Fibroblast of skin of scalp (primary cell): ENCODE results near the gene LTA.
A peak's percentile ranks its signal among the peaks of the same experiment; 100 is the strongest.

Source experiments
- DNase-seq: peaks from one replicate; pipeline ENCODE4 v3.0.0-alpha.2; 2013

LTA gene

GRCh38 chr6:31541658-31542521, 30.2 kb upstream of the LTA start, which contains the start of gene DDX39B:
TSS of gene DDX39B (minus strand) at chr6:31542003. CDS start at chr6:31540532, 1,471 bp downstream.
- DNase-seq, result peak; percentile 98

- DNase-seq, result no peak
Observed at GRCh38 chr6:31543639-31544038, 28.4 kb upstream of the LTA start.

GRCh38 chr6:31544676-31545075, 27.4 kb upstream of the LTA start:
- DNase-seq, result no peak

GRCh38 chr6:31545291-31545690, 26.8 kb upstream of the LTA start:
- no peak for DNase-seq

GRCh38 chr6:31546339-31546957, 25.6 kb upstream of the LTA start, which contains the start of gene ATP6V1G2:
TSS of gene ATP6V1G2 (minus strand) at chr6:31546608. CDS start at chr6:31546559, 49 bp downstream.
- DNase-seq, result peak; percentile 94

- DNase-seq, result peak; percentile 99
Observed at GRCh38 chr6:31546958-31547726, 24.9 kb upstream of the LTA start, which contains the start of gene NFKBIL1. TSS of gene NFKBIL1 (plus strand) at chr6:31547608. CDS start at chr6:31547695, 87 bp downstream.

GRCh38 chr6:31547727-31548543, 24.2 kb upstream of the LTA start:
- DNase-seq, result no peak

GRCh38 chr6:31548544-31548873, 23.6 kb upstream of the LTA start:
- DNase-seq, result no peak

GRCh38 chr6:31551371-31551770, 20.7 kb upstream of the LTA start:
- peak; percentile 44 for DNase-seq

- DNase-seq, result no peak
Observed at GRCh38 chr6:31556307-31556706, 15.8 kb upstream of the LTA start.

GRCh38 chr6:31557443-31558317, 14.4 kb upstream of the LTA start:
- DNase-seq, result no peak

- DNase-seq, result no peak
Observed at GRCh38 chr6:31558318-31558625, 13.8 kb upstream of the LTA start.

GRCh38 chr6:31558631-31559500, 13.2 kb upstream of the LTA start:
- DNase-seq, result peak; percentile 25

- DNase-seq, result no peak
Observed at GRCh38 chr6:31559606-31559957, 12.5 kb upstream of the LTA start.

GRCh38 chr6:31559958-31560696, 12.0 kb upstream of the LTA start:
- DNase-seq, result peak; percentile 47

- no peak for DNase-seq
Observed at GRCh38 chr6:31560697-31561058, 11.4 kb upstream of the LTA start.

GRCh38 chr6:31567531-31568370, 4.3 kb upstream of the LTA start:
- no peak for DNase-seq

- no peak for DNase-seq
Observed at GRCh38 chr6:31568537-31568961, 3.5 kb upstream of the LTA start.
